Mesodermal cell (in vitro differentiated cells): Measurements from ENCODE around the gene OR2B3. TPM values are rescaled to one million over a fixed set of nuclear protein-coding genes. Genes with fewer than 3 reads are reported as not detected.
"Not testable (repeated sequence)": the region's sequence is repeated elsewhere in the genome, so short reads cannot be mapped to it uniquely, and the experiment has no call there.

Experiments
- H3K27ac ChIP-seq: 2 replicates; pipeline ENCODE4 v1.7.0; 2013; ENCODE audit warnings: mild to moderate bottlenecking, low read depth, low read length, moderate library complexity; ENCODE audit not compliant: severe bottlenecking
- H3K36me3 ChIP-seq: 2 replicates; pipeline ENCODE4 v1.7.1; 2013; ENCODE audit warnings: mild to moderate bottlenecking, low read length, moderate library complexity; ENCODE audit not compliant: control insufficient read depth, insufficient read depth
- H3K4me1 ChIP-seq: one replicate; pipeline ENCODE4 v1.7.1; 2013; ENCODE audit warnings: mild to moderate bottlenecking, low read length; ENCODE audit not compliant: insufficient read depth, control insufficient read depth, poor library complexity, severe bottlenecking
- H3K4me3 ChIP-seq: 2 replicates; pipeline ENCODE4 v1.7.0; 2013; ENCODE audit warnings: low read length, control low read depth, mild to moderate bottlenecking; ENCODE audit not compliant: insufficient read depth, poor library complexity, severe bottlenecking; ENCODE audit errors: extremely low read depth
- H3K9me3 ChIP-seq: 2 replicates; pipeline ENCODE4 v1.7.1; 2013; ENCODE audit warnings: mild to moderate bottlenecking, low read length, moderate library complexity; ENCODE audit not compliant: control insufficient read depth
- WGBS, 2 experiments: methylation state at CpG; one replicate each; pipeline ENCODE4 v1.1.5; 2013; ENCODE audit warnings: missing lambda C conversion rate in 2 of 2; ENCODE audit not compliant: insufficient coverage in 2 of 2; 5-methylcytosine and 5-hydroxymethylcytosine counted together
- polyA plus RNA-seq, 2 experiments: library from polyadenylated mRNA; stranded (reverse); fragments of 50-300 nt; gene quantifications; one replicate each; pipeline ENCODE4 v1.2.3, GENCODE V29; 2013

The OR2B3 gene
- polyA plus RNA-seq (2013, experiment 1 of 2), result not detected
- not detected for polyA plus RNA-seq (2013, experiment 2 of 2)

- H3K36me3 ChIP-seq, result no peaks in the 10 kb centered on the region
- no peaks in the 10 kb centered on the region for H3K9me3 ChIP-seq
- H3K27ac ChIP-seq, result no peak within 1 kb of the TSS
- no peaks in the 10 kb centered on the region for H3K4me1 ChIP-seq
- no CpG with 5 or more reads among the region's 1 CpG for WGBS, 2 experiments
- H3K4me3 ChIP-seq, result no peak within 1 kb of the TSS
These were observed at the start of gene OR2B3 for GRCh38 chr6:29087213-29087612. Gene OR2B3, minus strand, starts transcription at chr6:29087313. Its CDS starts 65 bp downstream, at chr6:29087248.

GRCh38 chr6:29131691-29132090, 44.6 kb upstream of the OR2B3 start:
- no peak overlapping the region for H3K27ac ChIP-seq
- no CpG with 5 or more reads among the region's 2 CpGs for WGBS, 2 experiments
- no peaks in the 10 kb centered on the region for H3K4me1 ChIP-seq
- H3K4me3 ChIP-seq, result no peak overlapping the region
- H3K36me3 ChIP-seq, result no peaks in the 10 kb centered on the region
- no peaks in the 10 kb centered on the region for H3K9me3 ChIP-seq

GRCh38 chr6:29130644-29131043, 43.5 kb upstream of the OR2B3 start:
- no peak overlapping the region for H3K4me3 ChIP-seq
- no peaks in the 10 kb centered on the region for H3K4me1 ChIP-seq
- H3K9me3 ChIP-seq, result no peaks in the 10 kb centered on the region
- WGBS, 2 experiments, result 97 to 100% methylated on average over 1 to 3 of the region's 4 CpGs
- no peaks in the 10 kb centered on the region for H3K36me3 ChIP-seq
- H3K27ac ChIP-seq, result no peak overlapping the region

GRCh38 chr6:29129326-29130012, 42.4 kb upstream of the OR2B3 start:
- Histone ChIP-seq H3K27ac (no peak overlapping the region), H3K9me3 (no peaks in the 10 kb centered on the region), H3K4me3 (no peak overlapping the region), H3K36me3 (no peaks in the 10 kb centered on the region), H3K4me1 (no peaks in the 10 kb centered on the region)
- 80 to 81% methylated on average over 14 to 15 of the region's 15 CpGs for WGBS, 2 experiments

GRCh38 chr6:29114964-29115363, 27.9 kb upstream of the OR2B3 start:
- not testable (repeated sequence) for H3K4me1 ChIP-seq, H3K4me3 ChIP-seq, H3K9me3 ChIP-seq, H3K27ac ChIP-seq, H3K36me3 ChIP-seq
- no CpG with 5 or more reads among the region's 3 CpGs for WGBS, 2 experiments

- Histone ChIP-seq H3K4me3 (no peak overlapping the region), H3K27ac (no peak overlapping the region), H3K9me3 (no peaks in the 10 kb centered on the region), H3K4me1 (no peaks in the 10 kb centered on the region), H3K36me3 (no peaks in the 10 kb centered on the region)
- 74 to 88% methylated on average over 4 to 6 of the region's 7 CpGs for WGBS, 2 experiments
These were observed 25.0 kb upstream of the OR2B3 start for GRCh38 chr6:29112135-29112534.

GRCh38 chr6:29107758-29108157, 20.6 kb upstream of the OR2B3 start, which contains the start of gene OR2J3:
Gene OR2J3, plus strand, starts transcription at chr6:29108058. Its CDS starts 3,833 bp downstream, at chr6:29111891.
- H3K27ac ChIP-seq, result no peak within 1 kb of the TSS
- no peaks in the 10 kb centered on the region for H3K9me3 ChIP-seq
- H3K36me3 ChIP-seq, result no peaks in the 10 kb centered on the region
- 67 to 91% methylated on average over 1 of the region's 1 CpG for WGBS, 2 experiments
- no peaks in the 10 kb centered on the region for H3K4me1 ChIP-seq
- no peak within 1 kb of the TSS for H3K4me3 ChIP-seq

GRCh38 chr6:29099190-29099589, 12.1 kb upstream of the OR2B3 start, which contains the start of gene OR2J1:
Gene OR2J1, plus strand, starts transcription at chr6:29099490. Its CDS starts 1,453 bp downstream, at chr6:29100943.
- Histone ChIP-seq H3K36me3 (no peaks in the 10 kb centered on the region), H3K4me3 (no peak within 1 kb of the TSS), H3K9me3 (no peaks in the 10 kb centered on the region), H3K27ac (no peak within 1 kb of the TSS), H3K4me1 (no peaks in the 10 kb centered on the region)
- WGBS, 2 experiments, result no CpG with 5 or more reads among the region's 3 CpGs

GRCh38 chr6:29097803-29098202, 10.7 kb upstream of the OR2B3 start:
- H3K4me1 ChIP-seq, result no peaks in the 10 kb centered on the region
- H3K36me3 ChIP-seq, result no peaks in the 10 kb centered on the region
- no peak overlapping the region for H3K27ac ChIP-seq
- no peaks in the 10 kb centered on the region for H3K9me3 ChIP-seq
- no CpG with 5 or more reads among the region's 1 CpG for WGBS, 2 experiments
- H3K4me3 ChIP-seq, result no peak overlapping the region

GRCh38 chr6:29092957-29093356, 5.8 kb upstream of the OR2B3 start:
- H3K4me3 ChIP-seq, result no peak overlapping the region
- WGBS, 2 experiments, result no CpG with 5 or more reads among the region's 3 CpGs
- no peaks in the 10 kb centered on the region for H3K9me3 ChIP-seq
- no peaks in the 10 kb centered on the region for H3K4me1 ChIP-seq
- no peaks in the 10 kb centered on the region for H3K36me3 ChIP-seq
- H3K27ac ChIP-seq, result no peak overlapping the region

- H3K9me3 ChIP-seq, result no peaks in the 10 kb centered on the region
- WGBS, 2 experiments, result 91 to 99% methylated on average over 11 to 13 of the region's 15 CpGs
- no peaks in the 10 kb centered on the region for H3K4me1 ChIP-seq
- H3K4me3 ChIP-seq, result no peak overlapping the region
- H3K27ac ChIP-seq, result no peak overlapping the region
- no peaks in the 10 kb centered on the region for H3K36me3 ChIP-seq
These were observed 4.7 kb downstream of the OR2B3 start for GRCh38 chr6:29082457-29082856.
